Right lobe of liver (tissue), 4 donors: ENCODE results near the gene HOXD3.

Experiments used
- CTCF ChIP-seq, 4 donors: fragments of 200-600 bp in 3 of 4; fragments of 450-650 bp in 1 of 4; IDR thresholded peaks; one replicate each; pipeline versions ENCODE4 v1.5.1 to v1.8.0; 2016 to 2022; ENCODE audit warnings: antibody characterized with exemption in 4 of 4, mild to moderate bottlenecking in 2 of 4
- POLR2A ChIP-seq: fragments of 450-650 bp; IDR thresholded peaks from one replicate; pipeline ENCODE4 v1.6.1; 2017; ENCODE audit warnings: antibody characterized with exemption, mild to moderate bottlenecking
- donor health status: DM: no; HTN: no; CAD: no.
- donor health status: DM: no; HTN: no; CAD: no.
- donor health status: DM: no; HTN: yes; CAD: no.

- TF ChIP-seq CTCF (IDR thresholded peaks at IDR 0.05) (no peak), POLR2A (no peak)
Measured at GRCh38 chr2:176120364-176121189, 36.5 kb upstream of the HOXD3 start.
